Measurements from ENCODE around the gene VRK2.
"Not testable (repeated sequence)": the region's sequence is repeated elsewhere in the genome, so short reads cannot be mapped to it uniquely, and the experiment has no call there.

Gene VRK2

DNA sequence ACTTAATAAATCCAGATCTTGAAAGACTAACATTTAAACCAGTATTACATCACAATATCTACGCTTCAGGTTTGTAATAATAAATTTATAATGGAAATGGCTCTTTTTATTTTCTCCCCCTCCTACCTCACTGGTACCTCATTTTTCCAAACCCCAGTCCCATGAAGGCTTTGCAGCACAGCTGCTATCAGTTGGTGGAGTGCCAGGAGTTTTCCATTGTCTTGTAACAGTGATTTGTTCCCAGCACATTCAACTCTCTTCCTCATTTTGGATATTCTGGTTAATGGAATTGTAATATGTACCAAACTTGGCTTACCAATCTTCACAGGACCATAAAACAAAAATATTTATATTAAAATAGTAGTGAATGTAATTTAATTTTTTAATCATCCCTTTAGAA is 91.2 kb downstream of the VRK2 start:
- no peak overlapping the region for H3K4me3 ChIP-seq (ENCODE audit: low read depth, low read length)
- DNase-seq (ENCODE audit: low read depth) = no peak
- TF ChIP-seq CTCF (IDR thresholded peaks at IDR 0.05; ENCODE audit: insufficient read depth, low read depth, low read length, missing control alignments) = no peak

DNA sequence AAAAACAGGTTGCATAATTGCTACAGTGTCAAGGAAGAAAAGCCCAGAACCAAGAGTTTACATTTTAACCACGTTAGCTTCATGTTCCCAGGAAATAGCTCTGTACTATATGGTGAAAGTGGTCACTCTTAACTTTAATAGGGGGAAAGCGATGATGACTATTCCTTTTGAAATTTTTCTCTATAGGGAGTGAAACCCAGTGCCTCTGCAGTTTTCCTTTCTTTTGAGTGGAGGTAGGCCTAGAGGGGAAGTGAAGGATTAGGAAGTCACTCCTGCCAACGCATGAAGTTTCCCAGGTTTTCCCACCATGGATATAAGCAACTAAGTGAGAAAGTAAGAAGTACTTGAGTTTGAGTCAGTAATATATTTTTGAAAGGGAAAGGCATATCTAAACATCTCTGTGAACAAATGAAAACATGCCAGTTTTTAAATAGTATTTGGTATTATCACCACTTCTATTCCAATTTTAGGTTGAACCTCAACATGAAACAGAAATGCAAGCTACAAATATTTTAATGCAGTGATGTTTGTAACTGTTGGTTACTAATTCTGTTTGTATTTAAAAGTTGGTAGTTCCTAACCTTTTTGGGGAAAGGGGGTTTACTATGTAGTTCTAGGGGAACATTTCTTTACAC is 91.9 kb downstream of the VRK2 start:
- H3K4me3 ChIP-seq (ENCODE audit: low read depth, low read length) = no peak overlapping the region
- no peak for DNase-seq (ENCODE audit: low read depth)
- TF ChIP-seq CTCF (IDR thresholded peaks at IDR 0.05; ENCODE audit: insufficient read depth, low read depth, low read length, missing control alignments) = no peak

GRCh38 chr2:58140508-58141072 is 94.0 kb downstream of the VRK2 start:
- no peak for DNase-seq (ENCODE audit: low read depth)
- H3K4me3 ChIP-seq (ENCODE audit: low read depth, low read length) = no peak overlapping the region
- TF ChIP-seq CTCF (IDR thresholded peaks at IDR 0.05; ENCODE audit: insufficient read depth, low read depth, low read length, missing control alignments) = no peak

DNA sequence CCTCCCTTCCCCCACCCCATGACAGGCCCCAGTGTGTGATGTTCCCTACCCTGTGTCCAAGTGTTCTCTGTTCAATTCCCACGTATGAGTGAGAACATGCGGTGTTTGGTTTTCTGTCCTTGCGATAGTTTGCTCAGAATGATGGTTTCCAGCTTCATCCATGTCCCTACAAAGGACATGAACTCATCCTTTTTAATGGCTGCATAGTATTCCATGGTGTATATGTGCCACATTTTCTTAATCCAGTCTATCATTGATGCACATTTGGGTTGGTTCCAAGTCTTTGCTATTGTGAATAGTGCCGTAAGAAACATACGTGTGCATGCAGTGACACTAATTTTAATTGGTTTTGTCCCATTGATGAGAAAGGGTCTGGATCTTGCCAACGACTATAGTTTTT is 99.2 kb downstream of the VRK2 start:
- not testable (repeated sequence) for DNase-seq (ENCODE audit: low read depth); H3K4me3 ChIP-seq (ENCODE audit: low read depth, low read length)

GRCh38 chr2:58146707-58147106 is 100.1 kb downstream of the VRK2 start:
- no peak for TF ChIP-seq CTCF (IDR thresholded peaks at IDR 0.05; ENCODE audit: insufficient read depth, low read depth, low read length, missing control alignments)
- no peak for DNase-seq (ENCODE audit: low read depth)
- H3K4me3 ChIP-seq (ENCODE audit: low read depth, low read length) = no peak overlapping the region

DNA sequence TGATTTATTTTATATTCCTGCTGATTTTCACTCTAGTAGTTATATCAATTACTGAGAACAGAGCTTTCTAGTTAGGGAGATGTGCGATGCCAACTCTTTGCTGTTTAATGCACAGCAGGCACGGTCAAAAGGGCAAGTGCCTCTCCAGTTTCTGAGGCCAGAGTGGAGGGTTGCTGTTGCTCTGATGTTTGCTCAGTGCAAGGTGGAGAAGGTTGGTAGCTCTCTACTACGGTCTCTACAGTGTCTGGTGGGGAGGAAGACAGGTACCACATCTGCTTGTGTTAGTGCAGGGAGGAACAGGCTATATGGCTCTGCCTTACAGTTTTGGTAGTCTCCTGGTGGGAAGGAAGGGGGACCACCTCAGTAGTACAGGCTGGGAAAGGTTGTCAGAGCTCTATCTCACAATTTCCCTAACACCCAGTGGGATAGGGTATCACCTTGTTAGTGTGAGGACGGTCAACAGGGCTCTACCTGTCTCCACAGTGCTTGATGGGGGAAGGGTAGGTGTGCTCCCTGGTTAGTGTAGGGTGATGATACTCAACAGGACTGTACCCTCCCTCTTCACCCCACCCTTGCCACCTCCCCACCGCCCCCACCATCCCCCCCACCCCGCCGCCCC is 108.7 kb downstream of the VRK2 start:
- no peak for DNase-seq (ENCODE audit: low read depth)
- H3K4me3 ChIP-seq (ENCODE audit: low read depth, low read length) = no peak overlapping the region
- no peak for TF ChIP-seq CTCF (IDR thresholded peaks at IDR 0.05; ENCODE audit: insufficient read depth, low read depth, low read length, missing control alignments)

- no peak overlapping the region for H3K4me3 ChIP-seq (ENCODE audit: low read depth, low read length)
- TF ChIP-seq CTCF (IDR thresholded peaks at IDR 0.05; ENCODE audit: insufficient read depth, low read depth, low read length, missing control alignments) = no peak
- DNase-seq (ENCODE audit: low read depth) = no peak
Measured at GRCh38 chr2:58156780-58157179, 110.2 kb downstream of the VRK2 start.

Measured in GM12865 (cell line).